Middle frontal gyrus (tissue), 1 donor: ENCODE measurements around the gene RFWD3.

Experiments
- DNase-seq: peaks from one replicate; pipeline ENCODE4 v3.0.0-alpha.2; 2015; ENCODE audit warnings: low spot score; ENCODE audit errors: extremely low spot score

Gene RFWD3

DNA sequence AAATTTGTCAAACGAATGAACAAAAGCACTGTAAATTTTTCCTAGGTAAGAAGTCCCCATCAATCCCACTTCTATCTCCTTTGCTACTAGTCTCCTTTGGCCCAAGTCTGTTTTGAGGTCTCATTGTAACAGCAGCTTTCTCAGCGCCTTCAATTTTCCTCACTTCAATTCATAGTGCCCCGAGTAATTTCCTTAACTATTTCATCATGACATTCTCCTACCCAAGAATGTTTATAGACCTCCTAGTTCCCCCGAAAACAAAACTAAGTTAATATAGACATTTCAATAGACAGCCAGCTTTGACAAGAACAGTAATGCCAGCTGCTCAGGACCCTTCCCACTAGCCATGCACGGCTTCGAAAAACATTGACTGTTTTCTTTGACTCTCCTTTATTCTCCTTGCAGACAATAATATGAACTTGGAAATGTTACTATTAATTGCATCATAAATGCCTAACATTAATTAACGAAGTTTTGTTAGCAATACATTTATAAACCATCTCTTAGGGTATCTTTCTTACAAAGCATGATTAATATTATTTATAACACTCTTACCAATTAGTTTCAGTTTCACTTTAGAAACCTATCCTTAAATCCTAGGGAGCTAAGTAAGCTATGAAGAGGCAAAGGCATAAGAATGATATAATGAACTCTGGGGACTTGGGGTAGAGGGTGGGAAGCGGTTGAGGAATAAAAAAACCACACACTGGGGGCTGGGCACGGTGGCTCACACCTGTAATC lies 82.6 kb downstream of the RFWD3 start:
- no peak for DNase-seq

DNA sequence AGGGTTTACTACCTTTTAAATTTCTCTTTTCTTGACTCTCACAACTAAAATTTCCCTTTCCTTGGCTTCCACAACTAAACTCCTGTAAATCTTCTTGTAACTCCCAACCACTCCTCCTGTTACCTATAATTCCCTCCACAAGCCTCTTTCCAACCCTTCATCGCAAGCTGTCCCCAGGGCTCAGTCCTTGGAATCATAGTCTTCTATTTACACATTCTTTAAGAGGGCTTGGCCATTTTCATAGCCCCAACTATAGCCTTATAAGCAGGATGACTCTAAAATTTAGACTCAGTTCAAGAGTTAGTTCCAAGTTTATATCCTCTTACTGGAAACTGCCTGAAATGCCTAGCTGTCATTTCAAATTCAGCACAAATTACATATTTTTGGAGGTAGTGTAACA lies 83.7 kb downstream of the RFWD3 start:
- no peak for DNase-seq

DNA sequence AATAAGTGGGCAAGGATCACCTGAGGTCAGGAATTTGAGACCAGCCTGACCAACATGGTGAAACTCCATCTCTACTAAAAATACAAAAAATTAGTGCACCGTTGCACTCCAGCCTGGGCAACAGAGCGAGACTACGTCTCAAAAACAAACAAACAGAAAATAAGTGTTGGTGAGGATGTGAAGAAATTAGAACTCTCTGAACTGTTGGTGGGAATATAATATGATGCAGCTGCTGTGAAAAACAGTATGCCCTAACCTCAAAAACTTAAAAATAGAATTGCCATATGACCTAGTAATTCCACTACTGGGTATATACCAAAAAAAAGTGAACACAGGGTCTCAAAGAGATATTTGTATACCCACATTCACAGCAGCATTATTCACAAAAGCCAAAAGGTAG lies 85.8 kb downstream of the RFWD3 start:
- no peak for DNase-seq

DNA sequence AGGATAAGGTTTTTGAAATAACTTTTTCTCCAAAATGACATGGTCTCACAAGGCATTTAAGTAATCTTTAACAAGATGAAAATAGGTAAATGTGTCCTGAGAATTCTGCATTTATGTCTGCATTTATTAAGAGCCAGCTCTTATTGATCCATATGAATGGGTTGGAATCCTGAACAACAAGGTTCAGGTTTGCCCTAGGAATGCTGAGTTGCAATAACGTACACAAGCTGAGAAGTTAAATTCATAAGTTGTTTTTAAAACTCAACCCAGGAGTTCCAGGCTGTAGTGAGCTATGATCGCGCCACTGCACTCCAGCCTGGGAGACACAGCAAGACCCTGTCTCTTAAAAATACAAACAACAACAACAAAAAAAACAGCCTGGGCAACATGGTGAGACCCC lies 87.8 kb downstream of the RFWD3 start:
- DNase-seq = no peak

DNA sequence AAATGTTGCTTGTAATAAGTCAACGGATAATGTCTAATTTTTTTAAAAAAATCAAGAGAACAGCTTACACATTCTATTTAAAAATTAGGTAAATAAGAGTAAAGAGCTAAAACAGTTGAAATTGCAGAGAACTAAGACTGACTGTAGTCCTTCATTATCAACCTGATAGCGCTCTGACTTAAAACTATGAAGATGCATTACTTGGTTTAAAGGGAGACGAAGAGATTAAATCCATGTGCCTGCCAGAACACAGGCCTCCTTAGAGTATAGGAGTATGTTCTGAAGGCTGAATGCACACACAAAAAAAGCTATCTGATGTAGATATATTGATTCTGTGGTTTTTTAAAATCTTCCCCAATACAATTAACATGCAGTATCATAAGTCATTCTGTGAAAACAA lies 88.2 kb downstream of the RFWD3 start:
- DNase-seq = no peak

DNA sequence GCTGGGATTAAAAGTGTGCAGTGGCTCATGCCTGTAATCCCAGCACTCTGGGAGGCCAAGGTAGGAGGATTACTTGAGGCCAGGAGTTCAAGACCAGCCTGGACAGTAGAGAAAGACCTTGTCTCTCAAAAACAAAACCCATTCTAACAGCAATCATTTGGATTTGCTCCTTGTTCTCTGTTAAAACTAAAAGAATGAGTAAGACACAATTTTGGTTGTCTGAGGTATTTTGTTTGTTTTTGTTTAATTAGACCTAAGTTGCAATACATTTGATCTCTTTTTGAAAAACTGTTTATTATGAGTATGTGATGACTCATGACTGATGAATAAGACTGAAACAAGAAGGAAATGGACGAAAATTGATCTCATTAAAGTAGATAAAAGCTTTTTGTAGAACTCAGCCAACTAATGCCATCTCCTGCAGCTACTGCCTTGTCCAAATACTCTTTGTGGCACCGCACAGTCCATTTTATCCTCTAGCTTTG lies 88.8 kb downstream of the RFWD3 start:
- DNase-seq = no peak

DNA sequence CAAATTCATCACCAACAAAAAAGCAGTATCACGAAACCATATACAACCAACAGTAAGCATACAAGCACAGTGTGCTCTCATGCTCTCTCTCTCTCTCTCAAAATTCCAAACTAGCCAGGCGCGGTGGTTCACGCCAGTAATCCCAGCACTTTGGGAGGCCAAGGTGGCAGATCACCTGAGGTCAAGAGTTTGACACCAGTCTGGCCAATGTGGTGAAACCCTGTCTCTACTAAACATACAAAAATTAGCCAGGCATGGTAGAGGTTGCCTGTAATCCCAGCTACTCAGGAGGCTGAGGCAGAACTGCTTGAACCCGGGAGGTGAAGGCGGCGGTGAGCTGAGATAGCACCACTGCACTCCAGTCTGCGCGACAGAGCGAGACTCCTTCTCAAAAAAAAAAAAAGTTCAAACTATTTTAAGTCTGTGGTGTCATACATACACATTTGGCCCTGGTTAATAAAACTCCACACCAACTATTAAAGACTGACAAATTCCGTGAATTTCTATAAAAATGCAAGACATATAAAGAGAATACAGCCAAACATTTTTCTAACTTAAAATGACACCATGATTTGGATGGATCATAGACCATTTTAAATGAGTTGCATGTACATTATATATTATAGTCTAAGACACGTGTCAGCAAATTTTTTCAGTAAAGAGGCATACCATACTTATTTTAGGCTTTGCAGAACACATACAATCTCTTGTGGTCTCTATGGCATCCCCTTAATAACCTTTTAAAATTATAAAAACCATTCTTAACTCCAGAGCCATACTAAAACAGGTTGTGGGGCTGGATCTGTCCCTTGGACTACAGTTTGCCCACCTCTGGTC lies 90.7 kb downstream of the RFWD3 start:
- no peak for DNase-seq

DNA sequence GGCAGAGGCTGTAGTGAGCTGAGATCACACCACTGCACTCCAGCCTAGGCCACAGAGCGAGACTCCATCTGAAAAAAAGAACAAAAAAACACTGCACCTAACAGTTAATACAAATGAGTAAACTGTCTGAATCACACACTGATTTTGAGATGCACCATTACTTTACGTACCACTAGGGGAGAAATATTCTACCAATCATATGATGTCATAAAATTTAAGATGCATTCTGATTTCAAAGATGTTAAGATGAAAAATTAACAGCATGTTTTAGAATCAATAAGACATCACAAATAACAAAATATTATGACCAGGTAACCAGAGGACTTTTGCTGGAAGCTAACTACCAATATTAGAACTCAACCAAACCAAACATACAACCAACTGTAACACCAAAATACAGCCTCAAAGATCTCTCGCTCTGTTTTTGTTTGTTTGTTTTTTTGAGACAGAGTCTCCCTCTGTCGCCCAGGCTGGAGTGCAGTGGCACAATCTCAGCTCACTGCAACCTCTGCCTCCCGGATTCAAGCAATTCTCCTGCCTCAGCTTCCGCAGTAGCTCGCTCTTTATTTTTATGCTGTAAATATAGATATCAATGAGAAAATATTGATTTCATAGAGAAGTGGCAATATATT lies 91.4 kb downstream of the RFWD3 start:
- no peak for DNase-seq

DNA sequence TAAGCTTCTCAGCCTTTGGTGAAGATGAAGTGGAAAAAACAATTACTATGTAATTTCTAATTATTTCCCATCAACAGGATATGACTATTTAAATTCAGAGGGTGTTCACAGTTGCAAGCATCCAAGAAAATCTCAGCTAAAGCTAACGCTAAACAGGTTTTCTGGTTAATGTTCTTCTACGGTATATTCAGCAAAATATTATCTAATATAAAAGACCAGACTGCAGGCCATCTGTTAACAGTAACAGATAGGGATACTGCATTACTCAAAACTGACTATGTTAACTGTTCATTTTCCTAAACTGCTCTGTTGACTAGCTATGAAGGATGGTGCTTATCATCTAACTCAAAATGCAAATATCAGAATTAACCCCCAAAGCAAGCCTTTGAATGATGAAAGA lies 92.5 kb downstream of the RFWD3 start:
- DNase-seq = no peak

DNA sequence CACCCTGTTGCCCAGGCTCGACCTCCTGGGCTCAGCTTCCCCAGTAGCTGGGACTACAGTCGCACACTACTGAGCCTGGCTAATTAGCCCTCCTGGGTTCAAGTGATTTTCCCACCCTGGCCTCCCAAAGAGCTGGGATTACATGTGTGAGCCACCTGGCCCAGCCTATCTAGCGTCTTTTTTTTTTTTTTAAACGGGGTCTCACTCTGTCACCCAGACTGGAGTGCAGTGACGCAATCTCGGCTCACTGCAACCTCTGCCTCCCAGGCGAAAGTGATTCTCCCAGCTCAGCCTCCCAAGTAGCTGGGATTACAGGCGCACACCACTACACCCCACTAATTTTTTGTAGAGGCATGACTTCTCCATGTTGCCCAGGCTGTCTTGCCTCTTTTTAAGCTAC lies 93.1 kb downstream of the RFWD3 start:
- DNase-seq = no peak
